Retinal pigment epithelial cell (primary cell): Measurements from ENCODE around the gene ASB2.

Experiments used
- DNase-seq: peaks from one replicate; pipeline ENCODE4 v3.0.0-alpha.2; 2010; ENCODE audit warnings: low read depth
- H3K4me3 ChIP-seq: 2 replicates; pipeline ENCODE4 v1.5.1; 2011; ENCODE audit warnings: mild to moderate bottlenecking, low read length, control low read depth, moderate library complexity
- CTCF ChIP-seq: conservative IDR thresholded peaks from 2 replicates; pipeline ENCODE4 v1.5.1; 2011; ENCODE audit warnings: low read depth, low read length, control low read depth, inconsistent platforms

ASB2 gene

GRCh38 chr14:93914278-93914677 is 62.1 kb downstream of the ASB2 start:
- no peak overlapping the region for H3K4me3 ChIP-seq
- no peak for DNase-seq
- TF ChIP-seq CTCF = no peak

GRCh38 chr14:93912782-93913181 is 63.6 kb downstream of the ASB2 start:
- no peak for TF ChIP-seq CTCF
- no peak for DNase-seq
- H3K4me3 ChIP-seq = no peak overlapping the region

- TF ChIP-seq CTCF = no peak
- no peak overlapping the region for H3K4me3 ChIP-seq
- DNase-seq = no peak
Observed at GRCh38 chr14:93911975-93912615, 64.3 kb downstream of the ASB2 start.

GRCh38 chr14:93909429-93910128 is 66.8 kb downstream of the ASB2 start:
- TF ChIP-seq CTCF = no peak
- no peak overlapping the region for H3K4me3 ChIP-seq
- no peak for DNase-seq

GRCh38 chr14:93906341-93907329 is 69.7 kb downstream of the ASB2 start:
- peak; percentile 1 for DNase-seq
- H3K4me3 ChIP-seq = no peak overlapping the region
- peak; percentile 83 for TF ChIP-seq CTCF

GRCh38 chr14:93905623-93906022 is 70.7 kb downstream of the ASB2 start:
- DNase-seq = no peak
- no peak overlapping the region for H3K4me3 ChIP-seq
- no peak for TF ChIP-seq CTCF
